Gastroesophageal sphincter (tissue), 3 donors: ENCODE measurements around the gene STMN1.

ENCODE experiments used
- CTCF ChIP-seq, 4 experiments: fragments of 200-600 bp in 2 of 4; fragments of 450-650 bp in 2 of 4; sonication (generic) in 1 of 4; IDR thresholded peaks; one replicate each; pipeline ENCODE4 v1.5.1; 2017 to 2019; ENCODE audit warnings: antibody characterized with exemption in 4 of 4, mild to moderate bottlenecking in 2 of 4, moderate library complexity in 2 of 4
- POLR2A ChIP-seq, 2 donors: fragments of 450-650 bp; IDR thresholded peaks; one replicate each; pipeline ENCODE4 v1.6.1; 2017; ENCODE audit warnings: antibody characterized with exemption in 2 of 2, mild to moderate bottlenecking in 2 of 2, moderate library complexity in 1 of 2
- POLR2AphosphoS5 ChIP-seq: sonication (generic); formaldehyde crosslinking; IDR thresholded peaks from one replicate; pipeline ENCODE4 v1.6.1; 2017; ENCODE audit warnings: antibody characterized with exemption

- TF ChIP-seq POLR2A (IDR thresholded peaks at IDR 0.05) (no peak), CTCF (IDR thresholded peaks at IDR 0.05) (no peak), POLR2AphosphoS5 (no peak)
These were observed 49.3 kb upstream of the STMN1 start for GRCh38 chr1:25955553-25955952.
